HepG2 (cell line): ENCODE data around the gene CDC42EP1. TPM values are rescaled to one million over a fixed set of nuclear protein-coding genes. Genes with fewer than 3 reads are reported as not detected.

Source experiments
- ADNP ChIP-seq: sonication (generic); formaldehyde crosslinking; IDR thresholded peaks from 2 replicates; pipeline ENCODE4 v1.4.0; 2020; ENCODE audit warnings: missing genetic modification reagents
- CBX5 ChIP-seq: sonication (generic); formaldehyde crosslinking; IDR thresholded peaks from 2 replicates; pipeline ENCODE4 v1.4.0; 2020; ENCODE audit warnings: missing genetic modification reagents, borderline replicate concordance
- CREB1 ChIP-seq, 2 experiments: fragments of 450-650 bp in 1 of 2; IDR thresholded peaks; 2 replicates each; pipeline ENCODE4 v1.6.1; 2016 to 2017; ENCODE audit warnings: control low read depth in 1 of 2, mild to moderate bottlenecking in 1 of 2, missing compliant biosample characterization in 1 of 2, missing genetic modification characterization in 1 of 2
- FOXA3 ChIP-seq: IDR thresholded peaks from 2 replicates; pipeline ENCODE4 v1.6.1; 2016; ENCODE audit warnings: missing genetic modification reagents, missing compliant biosample characterization
- HNRNPL ChIP-seq: fragments of 200-400 bp; formaldehyde crosslinking; IDR thresholded peaks from 2 replicates; pipeline ENCODE4 v1.6.1; 2017; ENCODE audit warnings: mild to moderate bottlenecking, low read depth, low read length
- NFATC3 ChIP-seq: sonication (generic); formaldehyde crosslinking; IDR thresholded peaks from 2 replicates; pipeline ENCODE4 v1.5.1; 2020; ENCODE audit warnings: mild to moderate bottlenecking, missing genetic modification reagents
- NFE2L1 ChIP-seq: sonication (generic); formaldehyde crosslinking; IDR thresholded peaks from 2 replicates; pipeline ENCODE4 v1.4.0; 2020; ENCODE audit warnings: missing genetic modification reagents, mild to moderate bottlenecking, borderline replicate concordance
- RCOR2 ChIP-seq: IDR thresholded peaks from 2 replicates; pipeline ENCODE4 v1.6.1; 2016; ENCODE audit warnings: missing biosample characterization, missing genetic modification reagents
- TBX3 ChIP-seq: fragments of 450-650 bp; IDR thresholded peaks from 2 replicates; pipeline ENCODE4 v1.6.1; 2017; ENCODE audit warnings: antibody characterized with exemption, mild to moderate bottlenecking, inconsistent platforms, borderline replicate concordance
- THAP8 ChIP-seq: sonication (generic); formaldehyde crosslinking; IDR thresholded peaks from 2 replicates; pipeline ENCODE4 v1.5.1; 2020; ENCODE audit warnings: missing genetic modification reagents, mild to moderate bottlenecking, borderline replicate concordance
- UBTF ChIP-seq: sonication (generic); formaldehyde crosslinking; IDR thresholded peaks from 2 replicates; pipeline ENCODE4 v1.4.0; 2020; ENCODE audit warnings: mild to moderate bottlenecking, missing genetic modification reagents
- XRCC5 ChIP-seq: fragments of 200-400 bp; formaldehyde crosslinking; optimal IDR thresholded peaks from 2 replicates; pipeline ENCODE3; 2017; ENCODE audit warnings: mild to moderate bottlenecking, low read length
- ZBTB14 ChIP-seq: sonication (generic); formaldehyde crosslinking; IDR thresholded peaks from 2 replicates; pipeline ENCODE4 v1.4.0; 2020; ENCODE audit warnings: missing genetic modification reagents
- ZKSCAN5 ChIP-seq: sonication (generic); formaldehyde crosslinking; IDR thresholded peaks from 2 replicates; pipeline ENCODE4 v1.5.1; 2020; ENCODE audit warnings: mild to moderate bottlenecking, missing genetic modification reagents
- ZKSCAN8 ChIP-seq: IDR thresholded peaks from 2 replicates; pipeline ENCODE4 v1.6.1; 2016; ENCODE audit warnings: borderline replicate concordance, missing genetic modification reagents, missing compliant biosample characterization
- ZNF660 ChIP-seq: sonication (generic); formaldehyde crosslinking; IDR thresholded peaks from 2 replicates; pipeline ENCODE4 v1.5.1; 2020; ENCODE audit warnings: mild to moderate bottlenecking, low read depth, missing genetic modification reagents, borderline replicate concordance
- ZNF678 ChIP-seq: sonication (generic); formaldehyde crosslinking; IDR thresholded peaks from 2 replicates; pipeline ENCODE4 v1.4.0; 2020; ENCODE audit warnings: mild to moderate bottlenecking, missing genetic modification reagents
- polyA plus RNA-seq, 8 experiments: library from polyadenylated mRNA; depleted of rRNA in 3 of 8; stranded (reverse) in 7 of 8; unstranded in 1 of 8; fragments of >200 nt; fragmentation: Illumina TruSeq in 4 of 8; extraction: Trizol in 4 of 8; gene quantifications; 2 replicates each; pipeline versions ENCODE4 v1.2.1 to v1.2.3, GENCODE V29; 2011 to 2016; ENCODE audit warnings: low read depth in 4 of 8, missing spikeins in 1 of 8, mixed read lengths in 1 of 8; ENCODE audit not compliant: insufficient read depth in 1 of 8
- total RNA-seq, 5 experiments: library from RNA; depleted of rRNA; stranded (reverse); fragments of >200 nt; fragmentation: Illumina TruSeq; extraction: Trizol; gene quantifications; 2 replicates each; pipeline ENCODE4 v1.2.3, GENCODE V29; 2016; ENCODE audit warnings: low read depth in 1 of 5
- TF ChIP-seq, protein P1 (sequence below): sonication (generic); formaldehyde crosslinking; IDR thresholded peaks from 2 replicates; pipeline ENCODE4 v1.4.0; 2020; ENCODE audit warnings: mild to moderate bottlenecking, low read depth, missing genetic modification reagents
- TF ChIP-seq, protein P2 (sequence below): sonication (generic); formaldehyde crosslinking; IDR thresholded peaks from 2 replicates; pipeline ENCODE4 v1.4.0; 2020; ENCODE audit warnings: mild to moderate bottlenecking, missing genetic modification reagents

The CDC42EP1 gene
- total and polyA plus RNA-seq, 2 of the 13 experiments (the other 11 are each of a cell fraction or from before 2014, with no cell fraction given): 17.1 to 29.5 TPM

DNA sequence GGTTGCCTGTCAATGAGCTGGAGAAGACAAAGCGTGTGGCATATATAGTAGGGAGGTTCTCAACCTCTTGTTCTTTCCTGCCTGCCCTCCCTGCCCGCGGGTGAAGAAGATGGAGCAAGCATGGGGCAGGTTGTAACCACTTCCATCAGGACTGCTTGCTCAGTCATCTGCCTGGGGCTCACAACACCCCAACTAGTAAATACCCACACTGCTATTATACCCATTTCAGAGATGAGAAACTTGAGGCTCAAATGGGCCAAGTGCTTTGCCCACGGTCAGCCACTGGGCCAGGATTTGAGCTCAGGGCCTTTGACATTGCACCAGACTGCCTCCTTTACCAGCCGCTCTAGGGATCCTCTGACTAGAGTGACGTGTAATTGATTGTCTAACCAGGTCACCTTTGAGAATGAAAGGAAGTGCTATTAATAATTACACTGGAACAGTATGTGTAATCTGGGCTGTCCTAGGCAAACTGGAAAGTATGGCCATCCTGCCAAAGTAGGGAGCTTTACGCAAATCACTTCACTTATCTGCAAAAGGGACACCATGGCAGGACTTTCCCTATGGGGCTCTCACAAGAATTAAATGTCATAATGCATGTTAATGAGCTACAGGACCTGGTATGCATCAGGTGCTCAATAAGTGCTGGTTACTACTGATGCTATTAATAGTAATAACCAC is 2.8 kb upstream of the CDC42EP1 start (continued):
- TF ChIP-seq NFE2L1: no peak
- no peak for TF ChIP-seq HNRNPL
- no peak for TF ChIP-seq ZKSCAN5 (CRISPR knock-in tag)
- no peak for TF ChIP-seq ZBTB14 (CRISPR knock-in tag)
- TF ChIP-seq, protein P1, sequence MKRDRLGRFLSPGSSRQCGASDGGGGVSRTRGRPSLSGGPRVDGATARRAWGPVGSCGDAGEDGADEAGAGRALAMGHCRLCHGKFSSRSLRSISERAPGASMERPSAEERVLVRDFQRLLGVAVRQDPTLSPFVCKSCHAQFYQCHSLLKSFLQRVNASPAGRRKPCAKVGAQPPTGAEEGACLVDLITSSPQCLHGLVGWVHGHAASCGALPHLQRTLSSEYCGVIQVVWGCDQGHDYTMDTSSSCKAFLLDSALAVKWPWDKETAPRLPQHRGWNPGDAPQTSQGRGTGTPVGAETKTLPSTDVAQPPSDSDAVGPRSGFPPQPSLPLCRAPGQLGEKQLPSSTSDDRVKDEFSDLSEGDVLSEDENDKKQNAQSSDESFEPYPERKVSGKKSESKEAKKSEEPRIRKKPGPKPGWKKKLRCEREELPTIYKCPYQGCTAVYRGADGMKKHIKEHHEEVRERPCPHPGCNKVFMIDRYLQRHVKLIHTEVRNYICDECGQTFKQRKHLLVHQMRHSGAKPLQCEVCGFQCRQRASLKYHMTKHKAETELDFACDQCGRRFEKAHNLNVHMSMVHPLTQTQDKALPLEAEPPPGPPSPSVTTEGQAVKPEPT (CRISPR knock-in tag): no peak
- TF ChIP-seq FOXA3 (CRISPR knock-in tag): no peak
- peak; percentile 63; the same call in 1 of the 2 replicates for TF ChIP-seq RCOR2 (CRISPR knock-in tag)
- TF ChIP-seq CREB1 (IDR thresholded peaks at IDR 0.05): peak; percentile 45
- TF ChIP-seq CREB1 (CRISPR knock-in tag; IDR thresholded peaks at IDR 0.05): peak; percentile 63
- no peak for TF ChIP-seq ZNF678 (CRISPR knock-in tag)
- no peak for TF ChIP-seq ZNF660 (CRISPR knock-in tag)
- TF ChIP-seq ZKSCAN8: peak; percentile 96
- no peak for TF ChIP-seq THAP8 (CRISPR knock-in tag)
- TF ChIP-seq XRCC5: no peak
- TF ChIP-seq NFATC3: no peak
- no peak for TF ChIP-seq TBX3
- TF ChIP-seq UBTF: no peak
- TF ChIP-seq, protein P2, sequence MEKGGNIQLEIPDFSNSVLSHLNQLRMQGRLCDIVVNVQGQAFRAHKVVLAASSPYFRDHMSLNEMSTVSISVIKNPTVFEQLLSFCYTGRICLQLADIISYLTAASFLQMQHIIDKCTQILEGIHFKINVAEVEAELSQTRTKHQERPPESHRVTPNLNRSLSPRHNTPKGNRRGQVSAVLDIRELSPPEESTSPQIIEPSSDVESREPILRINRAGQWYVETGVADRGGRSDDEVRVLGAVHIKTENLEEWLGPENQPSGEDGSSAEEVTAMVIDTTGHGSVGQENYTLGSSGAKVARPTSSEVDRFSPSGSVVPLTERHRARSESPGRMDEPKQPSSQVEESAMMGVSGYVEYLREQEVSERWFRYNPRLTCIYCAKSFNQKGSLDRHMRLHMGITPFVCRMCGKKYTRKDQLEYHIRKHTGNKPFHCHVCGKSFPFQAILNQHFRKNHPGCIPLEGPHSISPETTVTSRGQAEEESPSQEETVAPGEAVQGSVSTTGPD (CRISPR knock-in tag): no peak
- peak; percentile 36; the same call in 1 of the 2 replicates for TF ChIP-seq CBX5 (CRISPR knock-in tag)
- TF ChIP-seq ADNP (CRISPR knock-in tag): peak; percentile 75; the same call in 1 of the 2 replicates
